IPS-18c (cell line): ENCODE results near the gene TMEM161A.
"Not testable (repeated sequence)": the region's sequence is repeated elsewhere in the genome, so short reads cannot be mapped to it uniquely, and the experiment has no call there.

Experiments used
- H3K4me3 ChIP-seq: 2 replicates; pipeline ENCODE4 v1.7.0; 2013; ENCODE audit warnings: low read depth, mild to moderate bottlenecking, low read length, moderate library complexity; ENCODE audit not compliant: insufficient read depth
- H3K9me3 ChIP-seq: one replicate; pipeline ENCODE4 v1.6.1; 2013; ENCODE audit warnings: mild to moderate bottlenecking, low read length, moderate library complexity; ENCODE audit not compliant: control insufficient read depth, insufficient read depth

TMEM161A gene

GRCh38 chr19:19160461-19161035 is 22.3 kb upstream of the TMEM161A start:
- H3K4me3 ChIP-seq, result no peak overlapping the region

GRCh38 chr19:19159534-19159933 is 21.3 kb upstream of the TMEM161A start:
- Histone ChIP-seq H3K9me3 (no peaks in the 10 kb centered on the region), H3K4me3 (no peak overlapping the region)

More at GRCh38 chr19:19160461-19161035, 22.3 kb upstream of the TMEM161A start:
- H3K9me3 ChIP-seq, result no peaks in the 10 kb centered on the region

- no peak overlapping the region for H3K4me3 ChIP-seq
- H3K9me3 ChIP-seq, result peaks cover under 1% of the 10 kb centered on the region
These were observed 19.5 kb upstream of the TMEM161A start for GRCh38 chr19:19157808-19158207.

GRCh38 chr19:19155495-19156219 is 17.4 kb upstream of the TMEM161A start:
- Histone ChIP-seq H3K4me3 (no peak overlapping the region), H3K9me3 (peaks cover 2% of the 10 kb centered on the region)

- Histone ChIP-seq H3K9me3 (peaks cover 2% of the 10 kb centered on the region), H3K4me3 (no peak overlapping the region)
These were observed 16.7 kb upstream of the TMEM161A start for GRCh38 chr19:19154768-19155494.

- Histone ChIP-seq H3K9me3 (peaks cover 2% of the 10 kb centered on the region), H3K4me3 (no peak overlapping the region)
These were observed 14.5 kb upstream of the TMEM161A start for GRCh38 chr19:19152668-19153384.

GRCh38 chr19:19151418-19151817 is 13.1 kb upstream of the TMEM161A start:
- H3K4me3 ChIP-seq, result no peak overlapping the region
- peaks cover 4% of the 10 kb centered on the region for H3K9me3 ChIP-seq

GRCh38 chr19:19149435-19149834 is 11.2 kb upstream of the TMEM161A start:
- H3K9me3 ChIP-seq, result peaks cover 4% of the 10 kb centered on the region
- no peak overlapping the region for H3K4me3 ChIP-seq

- H3K9me3 ChIP-seq, H3K4me3 ChIP-seq: not testable (repeated sequence)
These were observed 10.2 kb upstream of the TMEM161A start for GRCh38 chr19:19148504-19148903.

GRCh38 chr19:19147344-19147743 is 9.1 kb upstream of the TMEM161A start:
- no peak overlapping the region for H3K4me3 ChIP-seq
- peaks cover 2% of the 10 kb centered on the region for H3K9me3 ChIP-seq

- Histone ChIP-seq H3K9me3 (peaks cover 2% of the 10 kb centered on the region), H3K4me3 (no peak overlapping the region)
These were observed 8.6 kb upstream of the TMEM161A start for GRCh38 chr19:19146865-19147264.

GRCh38 chr19:19145684-19146608 is 7.7 kb upstream of the TMEM161A start:
- Histone ChIP-seq H3K4me3 (no peak overlapping the region), H3K9me3 (peaks cover 2% of the 10 kb centered on the region)

- Histone ChIP-seq H3K4me3 (no peak overlapping the region), H3K9me3 (peaks cover 2% of the 10 kb centered on the region)
These were observed 7.0 kb upstream of the TMEM161A start for GRCh38 chr19:19145281-19145680.

GRCh38 chr19:19142347-19142746 is 4.1 kb upstream of the TMEM161A start:
- Histone ChIP-seq H3K9me3 (peaks cover 2% of the 10 kb centered on the region), H3K4me3 (no peak overlapping the region)

- no peak overlapping the region for H3K4me3 ChIP-seq
- H3K9me3 ChIP-seq, result no peaks in the 10 kb centered on the region
These were observed 2.2 kb upstream of the TMEM161A start for GRCh38 chr19:19140476-19140875.

- H3K9me3 ChIP-seq, result no peaks in the 10 kb centered on the region
- no peak overlapping the region for H3K4me3 ChIP-seq
These were observed 1.6 kb upstream of the TMEM161A start for GRCh38 chr19:19139876-19140229.
